K562 (cell line): ENCODE data around the gene PNPLA2. TPM values are rescaled to one million over a fixed set of nuclear protein-coding genes. Genes with fewer than 3 reads are reported as not detected.

Experiments
- ATAC-seq: fragments of 200-7000 bp; cut with Tn5 transposase; 3 replicates; pipeline ENCODE4 v1.9.1; 2020; ENCODE audit warnings: moderate library complexity
- BruUV-seq: library from RNA; stranded (reverse); fragments of 400-500 nt; replicated peaks from 2 replicates; lab custom pipeline; 2021; lab: Mats Ljungman, UMichigan
- CTCF ChIA-PET: fragments of 300-600 bp; formaldehyde crosslinking; extraction: SDS; loops from one replicate; lab custom pipeline; 2021; ENCODE audit warnings: low intra/inter-chr PET ratio; lab: Yijun Ruan, JAX
- POLR2A ChIA-PET: fragments of 300-600, 350-650 bp; sonication (Branson Sonifier 250); formaldehyde crosslinking; extraction: SDS; loops from one replicate; lab custom pipeline; 2021; ENCODE audit warnings: antibody characterized with exemption, inconsistent platforms; lab: Yijun Ruan, JAX
- DNase-seq, 4 experiments: peaks; one replicate each; pipeline versions ENCODE4 v3.0.0 to v3.0.0-alpha.2; 2011 to 2018; ENCODE audit warnings: low spot score in 3 of 4, mixed read lengths in 3 of 4; ENCODE audit errors: extremely low read depth in 1 of 4
- FAIRE-seq: peaks from 2 replicates; lab custom pipeline; 2011; peaks lifted over from hg19 to GRCh38; lab: Jason Lieb, UNC
- H2AFZ ChIP-seq: 2 replicates; pipeline ENCODE4 v1.6.0; 2011; ENCODE audit warnings: low read depth, low read length, control low read depth, inconsistent platforms
- H3K27ac ChIP-seq: fragments of 200-600 bp; 3 replicates; pipeline ENCODE4 v1.8.0; 2011; ENCODE audit warnings: low read depth, mild to moderate bottlenecking, control low read depth, inconsistent platforms, low read length, moderate library complexity, mixed read lengths; ENCODE audit errors: extremely low read depth
- H3K27me3 ChIP-seq, 2 experiments: fragments of 300-600 bp in 1 of 2; 2 replicates in 1 of 2; 3 replicates in 1 of 2; pipeline versions ENCODE4 v1.6.0 to v1.8.0; 2011; ENCODE audit warnings: inconsistent platforms in 2 of 2, low read length in 2 of 2, mild to moderate bottlenecking in 1 of 2, mixed read lengths in 1 of 2, moderate library complexity in 1 of 2; ENCODE audit not compliant: control insufficient read depth in 2 of 2, insufficient read depth in 2 of 2
- H3K36me3 ChIP-seq: fragments of 300-600 bp; 3 replicates; pipeline ENCODE4 v1.8.0; 2011; ENCODE audit warnings: mild to moderate bottlenecking, low read length, inconsistent platforms; ENCODE audit not compliant: control insufficient read depth, insufficient read depth
- H3K4me1 ChIP-seq, 2 experiments: fragments of 200-600 bp in 1 of 2; replicated peaks in 1 of 2; 2 replicates in 1 of 2; 3 replicates in 1 of 2; pipeline versions ENCODE4 v1.5.1 to v1.8.0; 2011; ENCODE audit warnings: inconsistent platforms in 2 of 2, low read length in 2 of 2, mild to moderate bottlenecking in 1 of 2, mixed read lengths in 1 of 2, moderate library complexity in 1 of 2; ENCODE audit not compliant: control insufficient read depth in 2 of 2, insufficient read depth in 2 of 2
- H3K4me2 ChIP-seq: 2 replicates; pipeline ENCODE4 v1.6.1; 2011; ENCODE audit warnings: low read length, control low read depth, inconsistent platforms, mixed read lengths; ENCODE audit not compliant: insufficient read depth
- H3K4me3 ChIP-seq: fragments of 200-600 bp; sonication (generic), shearing (Covaris generic); 2 replicates; pipeline ENCODE4 v1.5.1; 2016; ENCODE audit warnings: control low read depth, inconsistent platforms
- H3K79me2 ChIP-seq: fragments of 200-600 bp; 3 replicates; pipeline ENCODE4 v1.8.0; 2011; ENCODE audit warnings: low read length, inconsistent platforms; ENCODE audit not compliant: control insufficient read depth, insufficient read depth
- H3K9ac ChIP-seq, 2 experiments: 2 replicates each; pipeline versions ENCODE4 v1.6.0 to v1.6.1; 2011; ENCODE audit warnings: low read depth in 2 of 2, low read length in 2 of 2, control low read depth in 1 of 2, inconsistent platforms in 1 of 2, mild to moderate bottlenecking in 1 of 2, mixed read lengths in 1 of 2; ENCODE audit not compliant: insufficient read depth in 1 of 2
- H3K9me1 ChIP-seq: one replicate; pipeline ENCODE4 v1.6.0; 2011; ENCODE audit warnings: inconsistent platforms, mild to moderate bottlenecking, low read length, moderate library complexity; ENCODE audit not compliant: control insufficient read depth, insufficient read depth
- H3K9me3 ChIP-seq: replicated peaks from 2 replicates; pipeline ENCODE4 v1.5.1; 2011; ENCODE audit warnings: low read depth, low read length, inconsistent platforms; ENCODE audit not compliant: control insufficient read depth, insufficient read depth
- H4K20me1 ChIP-seq: replicated peaks from 2 replicates; pipeline ENCODE4 v1.6.1; 2011; ENCODE audit warnings: low read length, inconsistent platforms, mixed read lengths; ENCODE audit not compliant: control insufficient read depth, insufficient read depth
- SFPQ ChIP-seq: fragments of 200-400 bp; formaldehyde crosslinking; IDR thresholded peaks from 2 replicates; pipeline ENCODE4 v1.6.1; 2017; ENCODE audit warnings: mild to moderate bottlenecking, low read depth, low read length, moderate library complexity
- WGBS: fragments of 100-300 bp; shearing (Covaris generic); methylation state at CpG from one replicate; pipeline ENCODE4 v1.1.6; 2016; ENCODE audit warnings: low coverage, mixed read lengths; ENCODE audit not compliant: insufficient coverage; ENCODE audit errors: missing lambda C conversion rate; 5-methylcytosine and 5-hydroxymethylcytosine counted together
- in situ Hi-C: fragments of 300-500 bp; cut with MboI; formaldehyde crosslinking; loops from 4 replicates; pipeline ENCODE4 v1.15.0; 2018; ENCODE audit warnings: inconsistent platforms, mixed read lengths
- intact Hi-C: fragments of 100-400 bp; cut with micrococcal nuclease; formaldehyde crosslinking; loops from 2 replicates; pipeline ENCODE4 v1.14.2; 2022
- polyA plus RNA-seq, 8 experiments: library from polyadenylated mRNA; depleted of rRNA in 4 of 8; stranded (reverse) in 5 of 8; unstranded in 3 of 8; fragments of >200 nt; fragmentation: Nextera tagmentation in 2 of 8; fragmentation: Illumina TruSeq in 1 of 8; extraction: Ambion mirVana in 2 of 8; extraction: Trizol in 1 of 8; gene quantifications; 2 replicates each; pipeline versions ENCODE4 v1.2.1 to v1.2.3, GENCODE V29; 2011 to 2014; ENCODE audit warnings: inconsistent platforms in 1 of 8, missing spikeins in 1 of 8
- total RNA-seq, 7 experiments: library from RNA; depleted of rRNA in 6 of 7; stranded (reverse); fragments of >200 nt in 6 of 7; fragmentation: Illumina TruSeq in 2 of 7; extraction: Trizol in 2 of 7; gene quantifications; 2 replicates each; pipeline versions ENCODE4 v1.2.1 to v1.2.3, GENCODE V29; 2011 to 2021; ENCODE audit warnings: low replicate concordance in 1 of 7

PNPLA2 gene
- total and polyA plus RNA-seq, 9 of the 15 experiments (the other 6 are each of a cell fraction or from before 2014, with no cell fraction given): 0.39 to 87.1 (median 8.4) TPM

GRCh38 chr11:853682-854448 is 35.2 kb downstream of the PNPLA2 start:
- no peaks in the 10 kb centered on the region for H3K36me3 ChIP-seq
- H3K27me3 ChIP-seq: no peaks in the 10 kb centered on the region
- H3K4me2 ChIP-seq: no peak overlapping the region
- no peak overlapping the region for H3K4me3 ChIP-seq
- peaks cover 8% of the 10 kb centered on the region for H4K20me1 ChIP-seq
- TF ChIP-seq SFPQ: no peak
- H3K27ac ChIP-seq: no peak overlapping the region
- peaks cover 0 to 84% of the 10 kb centered on the region in 2 experiments; a peak in 2 of 5 replicates for H3K4me1 ChIP-seq
- H3K79me2 ChIP-seq: no peaks in the 10 kb centered on the region
- POLR2A ChIA-PET: interaction anchor here (0.7 kb wide), 2 partner anchors 249 to 278 kb away, joined by 3 read pairs; no protein-coding TSS in a partner anchor
- ATAC-seq: no peak
- in situ Hi-C loops: no loop called here
- intact Hi-C loops: no loop called here
- CTCF ChIA-PET: interaction anchor here (0.6 kb wide), 1 partner anchor 197 kb away, joined by 3 read pairs; no protein-coding TSS in a partner anchor
- peak overlapping the region in 1 of 2 experiments; percentile 36; a peak in 1 of 4 replicates for H3K9ac ChIP-seq
- no peaks in the 10 kb centered on the region for H3K9me3 ChIP-seq
- no peak for DNase-seq
- WGBS: 76% methylated on average over 5 of the region's 27 CpGs
- FAIRE-seq: no peak
- H3K9me1 ChIP-seq: no peaks in the 10 kb centered on the region
- H2AFZ ChIP-seq: no peak overlapping the region
- no TSS peak for BruUV-seq
